H1 (cell line): ENCODE data around the gene TRAF1. TPM values are rescaled to one million over a fixed set of nuclear protein-coding genes. Genes with fewer than 3 reads are reported as not detected.
A peak's percentile ranks its signal among the peaks of the same experiment; 100 is the strongest.

Source experiments
- CTCF ChIA-PET: fragments of 300-600 bp; sonication (Branson Sonifier 250); formaldehyde crosslinking; loops from one replicate; lab custom pipeline; 2021; ENCODE audit not compliant: partially characterized antibody; lab: Charles Lee
- POLR2A ChIA-PET: fragments of 300-600 bp; sonication (Branson Sonifier 250); formaldehyde crosslinking; loops from one replicate; lab custom pipeline; 2021; ENCODE audit warnings: inconsistent platforms; ENCODE audit not compliant: partially characterized antibody; lab: Charles Lee
- DNase-seq, 2 experiments: peaks; one replicate each; pipeline versions ENCODE4 v3.0.0 to v3.0.0-alpha.2; 2010 to 2022; ENCODE audit warnings: low spot score in 2 of 2, low read depth in 1 of 2, mixed read lengths in 1 of 2
- FAIRE-seq: peaks from 2 replicates; lab custom pipeline; 2011; peaks lifted over from hg19 to GRCh38; lab: Jason Lieb, UNC
- H2AFZ ChIP-seq: 2 replicates; pipeline ENCODE4 v1.8.1; 2012; ENCODE audit warnings: low read length, inconsistent platforms
- H2AK5ac ChIP-seq: 2 replicates; pipeline ENCODE4 v1.6.1; 2013; ENCODE audit warnings: low read depth, low read length
- H2BK120ac ChIP-seq: replicated peaks from 2 replicates; pipeline ENCODE3; 2013; ENCODE audit warnings: low read depth, low read length, inconsistent platforms
- H2BK12ac ChIP-seq: 2 replicates; pipeline ENCODE4 v1.6.1; 2013; ENCODE audit warnings: low read depth, low read length
- H2BK15ac ChIP-seq: 2 replicates; pipeline ENCODE4 v1.6.1; 2013; ENCODE audit warnings: low read length
- H2BK20ac ChIP-seq: 2 replicates; pipeline ENCODE4 v1.6.1; 2013; ENCODE audit warnings: low read length
- H2BK5ac ChIP-seq: 2 replicates; pipeline ENCODE4 v1.6.1; 2013; ENCODE audit warnings: low read depth, low read length
- H3K14ac ChIP-seq: 2 replicates; pipeline ENCODE4 v1.6.1; 2013; ENCODE audit warnings: inconsistent platforms; ENCODE audit not compliant: insufficient read length
- H3K18ac ChIP-seq: 2 replicates; pipeline ENCODE4 v1.6.1; 2013; ENCODE audit warnings: low read length; ENCODE audit errors: extremely low read depth
- H3K23ac ChIP-seq: 2 replicates; pipeline ENCODE4 v1.6.1; 2013; ENCODE audit warnings: inconsistent platforms; ENCODE audit not compliant: insufficient read length
- H3K23me2 ChIP-seq: 2 replicates; pipeline ENCODE4 v1.6.1; 2013; ENCODE audit warnings: low read depth, low read length
- H3K27ac ChIP-seq: 2 replicates; pipeline ENCODE4 v1.6.1; 2011; ENCODE audit warnings: low read depth, low read length, inconsistent platforms
- H3K27me3 ChIP-seq, 4 experiments: replicated peaks in 1 of 4; 1 replicate in 1 of 4; 2 replicates in 3 of 4; pipeline versions ENCODE4 v1.6.1 to v1.8.1; 2011 to 2013; ENCODE audit warnings: low read length in 3 of 4, mild to moderate bottlenecking in 3 of 4, inconsistent platforms in 2 of 4, mixed read lengths in 2 of 4, moderate library complexity in 1 of 4; ENCODE audit not compliant: control insufficient read depth in 3 of 4, insufficient read depth in 3 of 4; ENCODE audit errors: extremely low read depth in 1 of 4
- H3K36me3 ChIP-seq, 4 experiments: 2 replicates each; pipeline versions ENCODE4 v1.6.1 to v1.8.1; 2011 to 2013; ENCODE audit warnings: mild to moderate bottlenecking in 4 of 4, low read length in 3 of 4, moderate library complexity in 2 of 4, control low read depth in 1 of 4, inconsistent platforms in 1 of 4; ENCODE audit not compliant: insufficient read depth in 4 of 4, control insufficient read depth in 2 of 4
- H3K4ac ChIP-seq: replicated peaks from 2 replicates; pipeline ENCODE3; 2013; ENCODE audit warnings: low read length, low read depth, mixed read lengths, inconsistent platforms; ENCODE audit not compliant: insufficient read length
- H3K4me1 ChIP-seq, 4 experiments: replicated peaks in 1 of 4; 1 replicate in 1 of 4; 2 replicates in 3 of 4; pipeline versions ENCODE4 v1.6.1 to v1.8.1; 2011 to 2013; ENCODE audit warnings: low read length in 3 of 4, inconsistent platforms in 2 of 4, mixed read lengths in 1 of 4; ENCODE audit not compliant: insufficient read depth in 4 of 4, control insufficient read depth in 3 of 4
- H3K4me2 ChIP-seq, 2 experiments: 2 replicates each; pipeline versions ENCODE4 v1.6.1 to v1.8.1; 2011 to 2013; ENCODE audit warnings: low read depth in 2 of 2, low read length in 2 of 2, control low read depth in 1 of 2, inconsistent platforms in 1 of 2, mild to moderate bottlenecking in 1 of 2; ENCODE audit not compliant: insufficient read depth in 1 of 2
- H3K4me3 ChIP-seq, 4 experiments: fragments of 200-600, 300-600 bp in 1 of 4; sonication (generic), shearing (Covaris generic), sonication (Bioruptor Twin) in 1 of 4; 2 replicates each; pipeline versions ENCODE4 v1.5.1 to v1.8.1; 2011 to 2016; ENCODE audit warnings: low read length in 4 of 4, low read depth in 3 of 4, control low read depth in 2 of 4, inconsistent platforms in 2 of 4, mild to moderate bottlenecking in 2 of 4, mixed read lengths in 1 of 4, moderate library complexity in 1 of 4; ENCODE audit not compliant: insufficient read depth in 2 of 4; ENCODE audit errors: extremely low read depth in 1 of 4
- H3K56ac ChIP-seq: replicated peaks from 2 replicates; pipeline ENCODE3; 2013; ENCODE audit warnings: low read depth, mild to moderate bottlenecking, mixed read lengths, low read length, inconsistent platforms; ENCODE audit not compliant: insufficient read length
- H3K79me1 ChIP-seq: 2 replicates; pipeline ENCODE4 v1.6.1; 2013; ENCODE audit warnings: low read depth, low read length, control low read depth
- H3K79me2 ChIP-seq, 2 experiments: 2 replicates each; pipeline versions ENCODE4 v1.6.1 to v1.8.1; 2012 to 2013; ENCODE audit warnings: low read length in 2 of 2, mild to moderate bottlenecking in 2 of 2, inconsistent platforms in 1 of 2; ENCODE audit not compliant: insufficient read depth in 2 of 2, control insufficient read depth in 1 of 2
- H3K9ac ChIP-seq, 4 experiments: replicated peaks in 1 of 4; 1 replicate in 1 of 4; 2 replicates in 3 of 4; pipeline versions ENCODE4 v1.6.1 to v1.8.1; 2011 to 2013; ENCODE audit warnings: low read depth in 3 of 4, low read length in 3 of 4, control low read depth in 2 of 4, mild to moderate bottlenecking in 2 of 4, moderate library complexity in 2 of 4, inconsistent platforms in 1 of 4; ENCODE audit errors: extremely low read depth in 1 of 4
- H3K9me3 ChIP-seq, 2 experiments: 2 replicates each; pipeline versions ENCODE4 v1.6.1 to v1.8.1; 2012 to 2013; ENCODE audit warnings: mild to moderate bottlenecking in 2 of 2, moderate library complexity in 2 of 2, control low read depth in 1 of 2, inconsistent platforms in 1 of 2, low read depth in 1 of 2, low read length in 1 of 2, mixed read lengths in 1 of 2; ENCODE audit not compliant: insufficient read depth in 2 of 2
- H4K20me1 ChIP-seq, 2 experiments: replicated peaks in 1 of 2; 2 replicates each; pipeline versions ENCODE3 to v1.8.1; 2011 to 2013; ENCODE audit warnings: inconsistent platforms in 2 of 2, low read length in 2 of 2, mild to moderate bottlenecking in 1 of 2; ENCODE audit not compliant: insufficient read depth in 2 of 2, control insufficient read depth in 1 of 2
- H4K5ac ChIP-seq: 2 replicates; pipeline ENCODE4 v1.6.1; 2013; ENCODE audit warnings: low read length, low read depth, mixed read lengths, inconsistent platforms; ENCODE audit not compliant: insufficient read length
- H4K8ac ChIP-seq: 2 replicates; pipeline ENCODE4 v1.8.0; 2013; ENCODE audit warnings: mild to moderate bottlenecking, moderate library complexity, low read length, inconsistent platforms; ENCODE audit not compliant: insufficient read depth; ENCODE audit errors: extremely low read depth
- H4K91ac ChIP-seq: replicated peaks from 2 replicates; pipeline ENCODE3; 2013; ENCODE audit warnings: low read length, mixed read lengths, inconsistent platforms; ENCODE audit not compliant: insufficient read length
- ASH2L ChIP-seq: fragments of 200-600, 300-600 bp; sonication (generic); IDR thresholded peaks from one replicate; pipeline ENCODE4 v1.7.1; 2017; ENCODE audit warnings: low read length
- CBX5 ChIP-seq: fragments of 300-800, 300-1000 bp; sonication (generic); IDR thresholded peaks from 2 replicates; pipeline ENCODE4 v1.7.1; 2016; ENCODE audit warnings: antibody characterized with exemption, low read length, low read depth
- CHD1 ChIP-seq: IDR thresholded peaks from 2 replicates; pipeline ENCODE4 v1.6.1; 2012; ENCODE audit warnings: low read depth, low read length, improper control_type of control experiment
- FOSL1 ChIP-seq: IDR thresholded peaks from 2 replicates; pipeline ENCODE4 v1.6.1; 2011; ENCODE audit warnings: mild to moderate bottlenecking, low read depth, low read length, moderate library complexity; ENCODE audit not compliant: insufficient read depth
- HDAC6 ChIP-seq: IDR thresholded peaks from one replicate; pipeline ENCODE4 v1.7.1; 2012; ENCODE audit warnings: low read depth, mild to moderate bottlenecking, inconsistent platforms, low read length, moderate library complexity
- MAX ChIP-seq: IDR thresholded peaks from 2 replicates; pipeline ENCODE4 v1.6.1; 2012; ENCODE audit warnings: inconsistent platforms
- RBBP5 ChIP-seq: IDR thresholded peaks from 2 replicates; pipeline ENCODE4 v1.7.1; 2012; ENCODE audit warnings: low read depth, mild to moderate bottlenecking, inconsistent platforms, low read length, moderate library complexity, borderline replicate concordance
- RFX5 ChIP-seq: IDR thresholded peaks from 2 replicates; pipeline ENCODE4 v1.6.1; 2011; ENCODE audit warnings: low read depth, low read length, improper control_type of control experiment, borderline replicate concordance
- SP1 ChIP-seq: IDR thresholded peaks from 2 replicates; pipeline ENCODE4 v1.6.1; 2011; ENCODE audit warnings: low read depth, low read length
- SUZ12 ChIP-seq: fragments of 200-600 bp; sonication (generic); IDR thresholded peaks from 2 replicates; pipeline ENCODE4 v1.6.1; 2012; ENCODE audit warnings: mild to moderate bottlenecking, inconsistent platforms, low read length, moderate library complexity, mixed read lengths
- TAF1 ChIP-seq: IDR thresholded peaks from 2 replicates; pipeline ENCODE4 v1.6.1; 2011; ENCODE audit warnings: mild to moderate bottlenecking, low read depth, low read length
- TCF12 ChIP-seq: IDR thresholded peaks from 2 replicates; pipeline ENCODE4 v1.6.1; 2011; ENCODE audit warnings: low read depth, mild to moderate bottlenecking, low read length
- WGBS, 2 experiments: shearing (Covaris generic) in 1 of 2; methylation state at CpG; one replicate each; pipeline versions ENCODE4 v1.1.6 to v1.1.7; 2013 to 2015; ENCODE audit warnings: low lambda C conversion rate in 2 of 2, mixed read lengths in 2 of 2, inconsistent platforms in 1 of 2, low coverage in 1 of 2, missing lambda C conversion rate in 1 of 2; ENCODE audit not compliant: insufficient replicate concordance in 2 of 2, insufficient coverage in 1 of 2, insufficient read length in 1 of 2; ENCODE audit errors: extremely low coverage in 1 of 2, missing lambda C conversion rate in 1 of 2; 5-methylcytosine and 5-hydroxymethylcytosine counted together
- polyA plus RNA-seq, 7 experiments: library from polyadenylated mRNA; depleted of rRNA in 3 of 7; stranded (reverse) in 5 of 7; unstranded in 2 of 7; fragments of >200 nt in 5 of 7; fragments of 200-250 nt in 2 of 7; gene quantifications; 1 replicate in 5 of 7; 2 replicates in 1 of 7; 4 replicates in 1 of 7; pipeline versions ENCODE4 v1.2.1 to v1.2.3, GENCODE V29; 2011 to 2013; ENCODE audit warnings: missing spikeins in 2 of 7, mixed read lengths in 2 of 7
- total RNA-seq: library from RNA; stranded (reverse); fragmentation: NEBNext Ultra II Directional; extraction: Animal tissue kit (Norgen Biotek cat#: 25700); gene quantifications from 2 replicates; pipeline ENCODE4 v1.2.1, GENCODE V29; 2021

Gene TRAF1
- total and polyA plus RNA-seq, 2 of the 8 experiments (the other 6 are each of a cell fraction or from before 2014, with no cell fraction given), result 1.6 to 3.2 TPM

DNA sequence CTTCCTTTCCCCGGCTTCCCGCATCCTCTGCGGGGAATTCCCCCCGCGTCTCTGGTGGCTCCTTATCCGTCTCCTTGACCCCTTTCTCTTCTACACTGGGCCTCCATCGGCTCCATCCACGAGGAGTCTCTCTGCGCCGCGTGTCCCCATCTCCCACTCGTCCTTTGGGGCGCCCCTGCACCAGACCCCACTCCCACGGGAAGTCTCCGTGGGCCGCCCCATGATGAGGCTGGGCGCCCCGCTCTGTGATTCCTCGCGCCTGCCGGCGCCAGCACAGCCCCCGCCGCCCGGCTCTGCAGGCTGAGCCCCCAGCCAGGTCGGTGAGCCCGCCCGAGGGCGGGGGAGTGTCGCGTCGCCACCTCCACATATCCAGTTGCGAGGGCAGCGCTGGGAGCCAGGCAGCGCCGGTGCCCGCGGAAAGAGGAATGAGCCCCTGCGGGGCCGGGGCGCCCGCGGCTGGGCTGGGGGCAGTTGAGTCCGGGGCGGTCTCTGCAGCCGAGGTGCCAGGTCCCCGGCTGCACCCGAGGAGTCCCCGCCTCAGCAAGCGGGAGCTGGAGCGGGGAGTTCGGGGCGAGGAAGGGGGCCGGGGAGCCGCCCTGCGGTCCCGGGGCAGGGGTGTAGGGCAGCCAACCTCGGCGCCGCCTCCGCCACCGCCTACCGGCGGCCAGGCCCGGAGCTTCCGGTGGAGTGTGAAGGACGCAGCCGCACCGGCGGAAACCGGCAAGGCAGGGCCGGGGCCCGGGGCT lies 2.1 kb upstream of the TRAF1 start:
- Histone ChIP-seq H3K4ac (no peak overlapping the region), H4K8ac (peak overlapping the region; percentile 82), H2BK20ac (no peak overlapping the region), H3K9ac (peak overlapping the region in 1 of 4 experiments; percentile 28; a peak in 4 of 7 replicates), H4K20me1 (no peaks in the 10 kb centered on the region), H3K36me3 (no peaks in the 10 kb centered on the region), H4K5ac (peak overlapping the region; percentile 48), H2BK120ac (no peak overlapping the region), H3K27ac (peak overlapping the region; percentile 42; the same call in 1 of the 2 replicates), H2AFZ (peak overlapping the region; percentile 4; the same call in 1 of the 2 replicates), H2BK5ac (no peak overlapping the region; the same call in 1 of the 2 replicates), H3K4me1 (peaks cover 0 to 23% (median 13%) of the 10 kb centered on the region in 4 experiments; a peak in 6 of 7 replicates), H2AK5ac (no peak overlapping the region), H3K27me3 (peaks cover 0 to 6% (median 2%) of the 10 kb centered on the region in 4 experiments; a peak in 1 of 7 replicates), H3K4me3 (peak overlapping the region; percentile 51 to 81 (median 64)), H3K23ac (no peak overlapping the region), H3K23me2 (peaks cover 3% of the 10 kb centered on the region; the same call in 1 of the 2 replicates), H3K18ac (peak overlapping the region; percentile 85), H2BK12ac (no peak overlapping the region), H3K14ac (peak overlapping the region; percentile 7), H4K91ac (peak overlapping the region; percentile 47), H2BK15ac (no peak overlapping the region), H3K9me3 (no peaks in the 10 kb centered on the region), H3K79me1 (no peaks in the 10 kb centered on the region), H3K4me2 (peak overlapping the region; percentile 77 to 91), H3K56ac (peak overlapping the region; percentile 59), H3K79me2 (no peaks in the 10 kb centered on the region)
- FAIRE-seq (no peak), DNase-seq (peak in 1 of 2 experiments; percentile 85)
- ChIA-PET POLR2A (interaction anchor here (0.6 to 2.2 kb wide), 5 partner anchors 10 to 86 kb away, joined by 3 to 14 read pairs (median 3); partner anchors contain the start of gene PSMD5), CTCF (interaction anchor here (0.8 to 2.2 kb wide), 11 partner anchors 10 to 131 kb away, joined by 3 to 8 read pairs (median 4); no protein-coding TSS in a partner anchor)
- WGBS, 2 experiments, result 3% methylated on average over 52 of the region's 73 CpGs; no CpG with 5 or more reads in 1 of the 2 experiments
- TF ChIP-seq CHD1 (no peak), FOSL1 (no peak), RBBP5 (no peak), CBX5 (no peak), TAF1 (0 out of 2 replicates have a peak, but pooled peaks have one; percentile 47), SP1 (no peak), HDAC6 (no peak), RFX5 (no peak), TCF12 (no peak), MAX (no peak; the same call in 1 of the 2 replicates), ASH2L (no peak), SUZ12 (no peak)
